Amygdala (tissue), 56 donors: ENCODE measurements around the gene SLC24A3.
A peak's percentile ranks its signal among the peaks of the same experiment; 100 is the strongest.
"Not testable (repeated sequence)": the region's sequence is repeated elsewhere in the genome, so short reads cannot be mapped to it uniquely, and the experiment has no call there.

Experiments
- DNase-seq, 56 donors: peaks; one replicate each; lab custom pipeline; 2025; lab: John Stamatoyannopoulos, UW

The SLC24A3 gene

DNA sequence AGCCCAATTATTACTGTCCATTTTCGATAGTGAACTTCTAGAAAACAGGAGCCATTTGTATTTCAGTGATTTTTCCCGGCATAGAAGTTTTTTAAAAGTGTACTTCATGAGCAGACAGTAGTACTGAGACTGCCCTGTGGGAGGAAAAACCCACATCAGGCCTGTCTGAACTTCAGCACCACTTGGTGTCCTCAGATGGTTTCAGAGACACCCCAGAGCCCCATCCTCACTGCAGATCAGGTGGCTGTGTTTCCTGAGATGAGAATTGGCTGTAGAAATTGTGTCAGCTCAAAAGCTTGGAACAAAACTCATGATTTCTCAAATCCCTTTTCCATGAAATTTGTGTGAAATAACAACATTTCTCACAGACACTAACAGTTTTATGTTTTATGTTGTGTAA lies 435.6 kb downstream of the SLC24A3 start:
- DNase-seq = no peak

DNA sequence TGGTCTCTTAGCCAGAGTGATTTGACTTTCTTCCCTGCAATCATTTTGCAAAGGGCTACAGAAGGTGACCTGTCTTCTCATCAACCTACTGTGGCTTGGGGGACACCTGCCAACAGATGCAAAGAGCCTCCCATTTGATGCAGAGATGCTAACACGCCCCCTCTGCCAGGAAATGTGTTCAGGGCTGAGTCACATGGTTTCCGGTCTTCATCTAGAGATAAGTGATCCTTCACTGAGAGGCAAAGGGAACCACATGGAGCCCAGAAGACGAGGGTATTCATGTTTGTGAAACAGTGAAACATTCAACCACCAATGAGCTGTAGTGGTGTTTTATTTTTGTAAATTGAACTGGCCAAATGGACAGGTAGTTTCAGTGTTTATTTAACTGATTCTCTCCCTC lies 436.6 kb downstream of the SLC24A3 start:
- no peak for DNase-seq

DNA sequence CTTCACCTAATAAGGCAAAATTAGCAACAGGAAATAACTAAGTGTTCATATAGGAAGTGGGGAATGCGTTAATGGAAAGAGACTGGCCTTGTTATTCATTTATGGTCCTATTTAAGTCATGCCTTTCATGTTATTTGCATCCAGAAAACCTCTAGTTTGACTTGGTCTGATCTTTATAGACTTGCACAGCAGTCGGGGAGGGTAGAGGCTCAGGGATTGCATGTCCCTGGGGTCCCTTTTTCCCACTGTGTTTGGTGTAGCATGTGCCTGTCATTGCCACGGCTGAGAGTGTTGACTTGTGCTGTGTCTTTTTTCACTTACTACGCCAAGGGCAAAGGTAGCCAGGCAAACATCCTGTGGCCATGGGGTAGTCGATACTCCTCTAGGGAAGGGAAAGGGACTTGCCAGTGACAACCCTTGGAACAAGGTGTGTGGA lies 440.2 kb downstream of the SLC24A3 start:
- no peak for DNase-seq

DNA sequence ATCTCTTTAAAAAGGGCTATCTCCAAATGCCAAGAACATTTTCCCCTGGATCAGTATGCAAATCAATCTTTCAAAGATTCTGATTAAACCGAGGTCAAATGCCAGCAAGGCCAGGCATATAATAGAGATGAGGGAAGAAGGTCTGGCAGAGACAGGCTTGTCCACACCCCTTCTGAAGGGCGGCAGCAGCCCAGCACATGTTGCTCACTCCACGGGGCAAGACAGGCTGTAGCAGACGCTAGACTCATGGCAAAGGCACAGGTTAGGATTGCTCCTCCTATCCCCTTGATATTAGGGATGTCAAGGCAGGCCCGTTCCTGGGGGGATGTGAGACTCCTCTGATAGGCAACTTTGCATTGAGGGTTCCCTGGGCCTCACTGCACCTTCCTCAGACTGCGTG lies 440.9 kb downstream of the SLC24A3 start:
- DNase-seq = no peak

DNA sequence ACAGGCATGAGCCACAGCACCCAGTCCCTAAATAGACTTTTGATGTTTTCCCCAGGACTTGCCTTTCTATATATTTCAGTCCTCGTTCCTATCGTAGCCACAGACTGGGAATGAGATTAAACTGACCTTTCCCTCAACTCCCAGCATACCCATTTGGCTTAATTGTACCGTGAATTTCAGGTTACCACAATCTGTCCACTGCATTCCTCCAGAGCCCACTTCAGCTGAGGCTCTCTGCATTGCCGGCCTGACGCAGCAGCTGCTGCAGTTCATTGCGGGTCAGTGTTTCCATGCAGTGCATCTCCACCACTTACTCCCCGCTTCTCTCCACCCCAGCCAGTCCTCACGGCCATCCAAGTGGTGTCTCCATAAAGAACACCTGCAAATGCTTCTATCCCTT lies 442.5 kb downstream of the SLC24A3 start:
- no peak for DNase-seq

DNA sequence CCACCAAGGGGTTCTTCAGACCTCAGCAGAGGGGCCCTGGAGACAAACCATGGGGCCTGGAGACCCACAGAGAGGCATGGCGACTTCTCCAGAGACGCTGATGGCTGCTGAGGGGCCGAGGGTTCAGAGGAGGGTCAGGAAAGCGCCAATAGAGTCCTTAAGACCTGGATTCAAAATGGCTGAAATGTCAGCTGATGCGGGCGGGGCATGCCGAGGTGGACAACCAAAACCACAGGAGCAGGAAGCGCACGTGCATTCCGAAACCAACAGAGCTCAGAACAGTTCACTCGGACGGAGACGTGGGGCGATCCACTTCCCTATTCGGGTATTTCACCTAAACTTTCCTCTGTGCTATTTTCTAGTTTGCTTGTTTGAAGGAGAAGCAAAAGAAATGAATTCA lies 445.7 kb downstream of the SLC24A3 start:
- DNase-seq = no peak

DNA sequence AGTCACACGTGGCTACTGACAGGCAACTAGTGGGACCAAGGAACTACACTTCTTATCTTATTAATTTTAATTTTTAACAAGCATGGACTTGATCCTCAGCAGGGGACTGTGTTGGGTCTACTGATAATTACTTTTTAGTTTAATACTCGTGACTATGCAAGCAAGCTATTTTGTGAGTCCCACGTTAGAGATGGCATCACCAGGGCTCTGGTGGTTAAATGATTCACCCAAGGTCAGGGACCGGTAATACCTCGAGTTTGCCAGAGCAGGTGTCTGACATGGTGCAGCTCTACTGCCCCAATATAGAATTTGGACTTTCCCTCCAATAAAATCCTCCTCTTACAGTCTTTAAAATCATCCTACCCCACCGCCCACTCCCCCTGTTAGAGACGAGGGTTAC lies 447.0 kb downstream of the SLC24A3 start:
- no peak for DNase-seq

DNA sequence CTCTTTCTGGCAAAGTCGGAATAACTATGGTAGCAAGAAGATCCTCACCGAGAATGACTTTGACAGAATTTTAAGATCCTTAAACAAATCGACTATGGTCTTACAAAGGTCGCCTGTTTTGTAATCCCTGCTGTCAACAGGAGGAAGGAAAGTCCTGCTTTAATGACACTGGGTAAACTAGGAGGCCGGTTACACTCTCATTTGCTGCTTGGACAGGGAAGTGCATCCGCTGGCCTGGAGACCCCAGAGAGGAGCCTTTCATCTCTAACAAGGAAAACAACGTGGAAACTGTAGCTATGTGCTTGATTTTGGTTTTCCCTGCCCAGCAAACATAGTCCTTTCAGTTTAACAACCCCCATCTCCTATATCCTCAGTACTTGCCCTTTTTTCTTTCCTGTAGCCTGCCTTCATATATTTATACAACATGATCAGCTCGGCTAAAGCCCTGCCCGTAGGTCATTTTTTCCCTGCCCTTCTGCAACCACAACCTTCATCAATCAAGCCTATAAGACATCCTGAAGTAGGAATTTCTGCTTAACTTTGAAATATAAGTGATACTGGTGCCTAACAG lies 448.5 kb downstream of the SLC24A3 start:
- DNase-seq = no peak

DNA sequence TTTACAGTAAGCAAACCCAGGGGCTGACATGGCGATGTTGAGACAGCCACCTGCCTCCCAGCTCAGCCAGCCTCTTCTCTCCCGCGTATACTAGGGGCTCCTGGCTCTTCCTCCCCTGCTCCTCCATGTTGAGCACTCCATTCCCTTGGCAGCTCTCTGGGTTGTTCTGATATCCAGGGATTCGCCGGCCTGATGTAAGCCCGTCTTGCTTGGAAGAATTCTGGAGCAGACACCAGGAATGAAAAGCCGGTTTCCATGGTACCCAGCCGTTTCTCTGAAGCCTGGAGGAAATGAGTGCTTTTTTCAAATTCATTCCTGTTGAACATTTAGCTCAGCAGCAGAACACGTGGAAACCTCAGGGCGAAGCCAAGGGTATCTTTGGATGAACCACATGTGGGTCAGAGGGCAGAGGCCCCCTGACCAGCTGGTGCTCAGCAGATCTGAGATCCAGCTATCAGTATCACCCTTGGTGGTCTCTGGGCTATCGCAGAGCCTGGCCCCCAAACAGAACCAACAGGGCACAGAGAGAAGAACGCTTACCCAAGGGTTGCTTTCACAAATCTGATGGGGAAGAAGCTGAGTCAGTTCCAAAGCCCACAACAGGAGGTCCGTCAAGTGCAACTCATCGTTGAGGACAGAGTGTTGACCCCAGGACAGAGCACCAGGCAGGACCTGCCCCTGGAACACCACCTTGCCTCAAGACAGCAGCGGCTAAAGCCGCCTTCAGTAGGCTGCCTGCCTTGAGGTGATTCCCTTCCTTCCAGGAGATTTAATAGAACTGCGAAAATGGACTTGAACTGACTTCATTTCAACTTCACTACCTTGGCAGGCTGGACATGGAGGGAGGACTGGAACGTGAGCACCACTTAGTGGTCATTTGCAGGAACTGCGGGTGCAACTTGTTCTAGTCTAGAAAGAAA lies 449.5 kb downstream of the SLC24A3 start:
- DNase-seq = peak in 47 of 56 donors; percentile 4 to 81 (median 34)

DNA sequence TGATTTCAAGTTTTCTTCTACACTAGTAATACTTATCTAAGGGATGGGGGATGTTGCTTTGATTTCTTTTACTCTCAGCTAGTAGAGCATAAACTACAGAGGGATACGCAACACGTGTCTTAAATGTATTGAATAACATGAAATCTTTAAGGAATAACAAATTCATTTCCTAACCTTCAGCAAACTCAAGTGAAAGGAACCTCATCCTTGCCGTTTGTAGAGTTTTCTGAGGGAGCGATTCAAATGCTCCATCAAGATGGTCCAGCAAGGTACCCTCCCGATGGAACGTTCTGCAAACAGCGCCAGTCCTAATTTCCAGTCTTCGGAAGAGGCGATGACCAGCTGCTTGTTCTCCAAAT lies 450.2 kb downstream of the SLC24A3 start:
- no peak for DNase-seq

DNA sequence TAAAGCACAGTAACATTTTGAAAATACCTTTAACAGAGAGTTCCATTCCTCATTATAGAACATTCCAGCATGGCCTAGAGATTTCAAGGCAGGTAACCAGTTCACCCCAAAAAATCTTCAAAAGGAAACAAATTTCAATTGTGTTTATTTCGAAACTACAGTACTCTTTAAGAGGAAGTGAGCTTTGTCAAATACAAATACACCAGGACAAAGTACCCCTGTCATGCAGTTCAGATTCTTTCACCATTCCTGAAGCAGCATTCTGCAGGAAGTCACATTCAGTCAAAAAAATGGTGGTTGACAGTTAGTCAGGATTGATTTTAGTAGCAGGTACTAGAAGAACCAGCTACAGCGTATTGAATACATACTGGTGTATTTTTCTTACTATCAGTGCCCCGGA lies 456.0 kb downstream of the SLC24A3 start:
- no peak for DNase-seq

DNA sequence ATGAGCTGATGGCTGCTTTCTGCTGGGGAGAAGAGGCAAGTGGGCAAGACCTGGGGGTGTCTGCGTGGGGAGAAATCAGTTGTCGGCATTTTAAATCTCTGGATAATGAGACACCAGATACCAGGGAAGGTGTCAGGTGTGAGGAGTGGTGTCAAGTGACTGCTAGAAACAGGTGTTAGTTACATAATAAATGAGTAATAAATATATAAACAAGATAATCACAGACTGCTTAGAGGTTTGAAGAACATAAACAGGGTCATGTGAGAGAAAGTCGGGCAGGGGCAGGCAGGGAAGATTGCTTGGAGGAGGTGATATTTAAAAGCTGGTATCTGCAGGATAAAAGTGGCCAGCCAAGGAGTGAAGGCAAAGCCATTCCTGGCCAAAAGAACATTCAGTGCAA lies 458.4 kb downstream of the SLC24A3 start:
- DNase-seq = no peak

DNA sequence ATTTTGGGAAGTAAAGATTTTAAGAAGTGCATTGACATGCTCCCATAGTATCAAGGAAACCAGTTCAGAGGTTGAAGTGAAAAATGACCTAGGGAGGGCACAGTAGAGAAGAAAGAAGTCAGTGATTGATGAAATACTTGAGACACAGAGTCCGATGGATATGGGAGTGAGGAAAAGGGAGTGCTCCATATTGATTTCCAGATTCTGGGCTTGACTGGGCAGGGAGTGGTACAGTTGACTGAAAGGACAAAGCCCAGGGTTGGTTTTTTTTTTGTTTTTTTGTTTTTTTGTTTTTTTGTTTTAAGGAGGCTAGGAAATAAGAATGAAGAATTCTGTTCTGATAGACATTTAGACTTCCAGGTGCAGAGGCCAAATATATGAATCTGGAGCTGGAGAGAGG lies 458.9 kb downstream of the SLC24A3 start:
- no peak for DNase-seq

DNA sequence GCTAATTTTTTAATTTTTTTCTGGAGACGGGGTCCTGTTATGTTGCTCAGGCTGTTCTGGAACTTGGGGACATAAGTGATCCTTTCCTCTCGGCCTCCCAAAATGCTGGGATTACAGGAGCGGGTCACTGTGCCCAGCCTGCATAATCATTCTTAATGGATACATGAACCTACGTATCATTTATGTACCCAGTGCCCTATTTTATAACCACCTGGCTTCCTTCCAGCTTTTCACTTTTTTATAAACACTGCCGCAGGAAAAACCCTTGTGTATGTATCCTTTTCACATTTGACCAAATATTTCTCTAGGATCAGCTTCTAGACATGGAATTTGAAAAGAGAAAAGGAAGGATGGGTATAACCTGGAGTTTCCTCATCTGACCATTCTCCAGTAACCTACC lies 460.1 kb downstream of the SLC24A3 start:
- DNase-seq = no peak

DNA sequence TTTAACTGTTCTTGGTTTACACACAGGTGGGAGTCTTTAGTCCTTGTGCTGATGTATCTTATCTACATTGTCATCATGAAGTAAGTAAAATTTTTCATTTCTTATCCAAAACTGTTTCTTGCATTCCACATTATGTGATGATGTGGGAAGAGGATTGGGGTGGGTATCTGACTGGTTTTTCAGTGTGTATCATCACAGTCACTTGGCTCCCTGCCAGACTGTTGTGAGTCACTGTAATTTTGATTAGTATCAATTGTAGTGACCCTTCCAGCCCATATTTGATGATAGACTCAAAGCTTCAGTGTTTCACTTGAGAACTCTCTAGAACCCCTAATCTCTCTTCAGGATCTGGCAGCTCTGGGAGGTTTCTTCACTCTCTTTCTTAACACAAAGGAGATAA lies 461.1 kb downstream of the SLC24A3 start:
- DNase-seq = peak in 2 of 56 donors; percentile 13 to 21

DNA sequence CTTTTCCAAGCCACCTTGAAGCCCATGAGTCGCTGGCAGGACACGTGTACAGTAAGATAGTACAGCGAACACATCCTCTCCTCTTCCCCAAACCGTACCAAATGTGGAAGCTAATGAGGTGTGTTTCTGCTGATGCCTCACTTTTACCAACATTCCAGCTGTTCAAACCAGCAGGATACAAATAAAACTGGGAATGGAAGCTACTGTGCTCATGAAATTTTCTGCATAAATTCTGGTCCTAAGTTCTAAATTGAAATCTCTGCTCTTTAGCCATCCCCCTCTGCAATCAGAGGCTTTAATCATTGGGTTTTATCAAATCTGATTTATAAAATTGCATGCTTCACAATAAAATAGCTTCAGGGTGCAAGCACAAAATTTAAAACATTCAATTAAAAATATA lies 463.8 kb downstream of the SLC24A3 start:
- DNase-seq = no peak

DNA sequence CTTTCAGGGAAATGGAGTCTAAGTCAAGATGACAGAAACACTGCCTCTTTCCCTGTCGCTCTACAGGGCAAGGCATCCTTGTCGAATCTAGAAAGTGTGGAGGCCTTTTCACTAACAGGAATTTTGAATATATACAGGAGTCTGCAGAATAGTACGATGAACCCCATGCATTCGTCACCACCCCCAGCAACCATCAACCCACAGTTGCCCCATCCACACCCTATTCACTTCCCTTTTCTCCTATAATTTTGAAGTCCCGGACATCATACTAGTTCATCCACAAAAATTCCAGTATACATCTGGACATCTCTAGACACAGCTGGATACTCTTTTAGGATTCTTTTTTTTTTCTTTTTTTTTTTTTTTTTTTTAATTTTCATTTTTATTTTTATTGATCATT lies 464.9 kb downstream of the SLC24A3 start:
- no peak for DNase-seq

DNA sequence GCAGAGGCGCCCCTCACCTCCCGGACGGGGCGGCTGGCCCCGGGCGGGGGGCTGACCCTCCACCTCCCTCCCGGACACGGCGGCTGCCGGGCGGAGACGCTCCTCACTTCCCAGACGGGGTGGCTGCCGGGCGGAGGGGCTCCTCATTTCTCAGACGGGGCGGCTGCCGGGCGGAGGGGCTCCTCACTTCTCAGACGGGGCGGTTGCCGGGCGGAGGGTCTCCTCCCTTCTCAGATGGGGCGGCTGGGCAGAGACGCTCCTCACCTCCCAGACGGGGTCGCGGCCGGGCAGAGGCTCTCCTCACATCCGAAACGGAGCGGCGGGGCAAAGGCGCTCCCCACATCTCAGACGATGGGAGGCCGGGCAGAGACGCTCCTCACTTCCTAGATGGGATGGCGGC lies 466.1 kb downstream of the SLC24A3 start:
- not testable (repeated sequence) for DNase-seq

DNA sequence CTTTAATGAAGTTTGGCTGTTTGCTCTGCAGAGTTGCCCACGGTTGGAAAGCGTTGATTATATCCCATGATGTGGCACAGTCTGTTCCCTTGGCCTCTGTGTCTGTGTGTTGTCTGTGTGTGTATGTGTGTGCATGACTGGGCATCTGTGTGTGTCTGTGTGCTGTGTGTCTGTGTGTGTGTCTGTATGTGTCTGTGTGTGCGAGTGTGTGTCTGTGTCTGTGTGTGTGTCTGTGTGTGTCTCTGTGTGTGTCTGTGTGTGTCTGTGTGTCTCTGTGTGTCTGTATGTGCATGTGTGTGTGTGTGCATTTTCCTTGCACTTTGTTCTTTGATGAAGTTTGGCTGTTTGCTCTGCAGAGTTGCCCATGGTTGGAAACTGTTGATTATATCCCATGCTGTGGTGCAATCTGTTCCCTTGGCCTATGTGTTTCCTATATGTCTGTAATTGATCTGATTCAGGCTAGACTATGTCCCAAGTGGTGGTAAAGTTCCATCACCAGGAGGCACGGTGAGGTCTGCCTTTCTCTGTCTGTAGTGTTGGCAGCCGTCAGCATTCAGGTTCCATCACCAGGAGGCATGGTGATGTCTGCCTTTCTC lies 467.6 kb downstream of the SLC24A3 start:
- DNase-seq = no peak

DNA sequence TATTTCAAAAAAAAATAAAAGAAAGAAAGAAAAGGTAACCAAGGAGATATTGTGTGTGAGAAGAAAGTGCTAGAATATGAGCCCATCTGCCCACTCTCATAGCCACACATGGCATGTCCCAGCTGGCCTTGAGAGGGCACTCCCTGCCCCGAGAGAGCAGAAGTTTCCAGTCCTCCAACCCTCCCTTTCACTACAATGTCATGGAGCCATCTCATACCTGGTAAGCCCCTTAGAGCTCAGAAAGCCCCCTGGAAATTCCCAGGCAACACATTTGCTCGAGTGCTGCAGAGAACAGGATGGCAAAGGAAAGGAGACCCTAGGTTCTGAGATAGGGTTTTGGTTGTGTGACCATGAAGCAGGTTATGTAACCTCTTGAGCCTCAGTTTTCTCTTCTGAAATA lies 469.8 kb downstream of the SLC24A3 start:
- no peak for DNase-seq

DNA sequence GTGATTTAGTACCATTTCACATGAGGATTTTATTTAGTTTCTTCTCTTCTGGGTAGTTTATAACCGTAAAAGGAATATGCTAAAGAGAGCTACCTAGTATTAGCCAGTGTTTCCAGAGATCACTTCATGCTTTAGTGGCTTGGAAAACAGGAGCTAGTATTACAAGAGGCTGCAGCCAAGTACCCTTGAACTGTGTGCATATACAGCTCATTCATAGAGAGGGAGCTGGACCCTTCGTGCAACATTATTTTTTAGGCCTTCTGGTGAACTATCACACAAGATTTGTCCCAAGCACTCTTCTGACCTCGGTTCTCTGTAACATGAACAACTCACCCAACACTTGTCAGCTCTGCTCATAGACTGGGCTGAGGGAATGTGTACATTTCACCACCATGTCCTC lies 470.7 kb downstream of the SLC24A3 start:
- no peak for DNase-seq

DNA sequence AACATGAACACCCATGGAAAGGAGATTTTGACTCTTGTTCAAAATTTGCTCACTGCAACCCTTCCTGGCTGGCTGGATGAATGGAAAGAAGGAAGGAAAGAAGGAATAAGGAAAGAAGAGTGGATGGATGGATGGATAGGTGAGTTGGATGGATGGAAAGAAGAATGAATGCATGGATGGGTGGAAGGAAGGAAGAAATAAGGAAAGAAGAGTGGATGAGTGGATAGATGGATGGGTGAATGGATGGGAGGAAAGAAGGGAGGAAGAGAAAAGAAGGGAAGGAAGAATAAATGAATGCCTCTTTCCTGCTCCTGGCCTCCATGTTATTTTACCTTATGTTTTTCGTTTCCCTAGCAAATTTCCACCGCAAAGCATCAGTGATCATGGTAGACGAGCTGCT lies 471.4 kb downstream of the SLC24A3 start:
- DNase-seq = no peak
